LNCAP (cell line): ENCODE data around the gene B9D2.

Source experiments
- CTCF ChIP-seq: fragments of 450-650 bp; IDR thresholded peaks from 2 replicates; pipeline ENCODE4 v1.5.1; 2017; ENCODE audit warnings: mild to moderate bottlenecking

The B9D2 gene

GRCh38 chr19:41327076-41327575 is 36.8 kb downstream of the B9D2 start:
- TF ChIP-seq CTCF = no peak

- no peak for TF ChIP-seq CTCF
These were observed 37.8 kb downstream of the B9D2 start for GRCh38 chr19:41325947-41326706.

DNA sequence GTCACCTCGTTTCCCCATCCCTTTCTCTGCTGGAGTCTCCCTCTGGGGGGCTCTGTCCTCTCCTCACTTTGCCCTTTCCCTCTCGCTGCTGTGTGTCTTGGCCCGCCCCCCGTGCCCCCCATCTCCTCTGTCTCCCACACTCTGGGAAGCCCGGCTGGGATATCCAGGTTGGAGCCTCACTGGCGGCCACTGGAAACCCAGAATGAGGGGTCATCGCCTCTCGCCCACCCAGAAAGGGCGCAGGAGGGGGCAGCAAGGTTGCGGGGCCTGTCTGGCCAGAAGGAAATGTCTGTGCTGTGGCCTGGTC is 38.4 kb downstream of the B9D2 start:
- TF ChIP-seq CTCF = no peak

- no peak for TF ChIP-seq CTCF
These were observed 38.9 kb downstream of the B9D2 start for GRCh38 chr19:41324921-41325639.

GRCh38 chr19:41324231-41324702 is 39.7 kb downstream of the B9D2 start:
- no peak for TF ChIP-seq CTCF

GRCh38 chr19:41323430-41324125 is 40.4 kb downstream of the B9D2 start:
- TF ChIP-seq CTCF = no peak

DNA sequence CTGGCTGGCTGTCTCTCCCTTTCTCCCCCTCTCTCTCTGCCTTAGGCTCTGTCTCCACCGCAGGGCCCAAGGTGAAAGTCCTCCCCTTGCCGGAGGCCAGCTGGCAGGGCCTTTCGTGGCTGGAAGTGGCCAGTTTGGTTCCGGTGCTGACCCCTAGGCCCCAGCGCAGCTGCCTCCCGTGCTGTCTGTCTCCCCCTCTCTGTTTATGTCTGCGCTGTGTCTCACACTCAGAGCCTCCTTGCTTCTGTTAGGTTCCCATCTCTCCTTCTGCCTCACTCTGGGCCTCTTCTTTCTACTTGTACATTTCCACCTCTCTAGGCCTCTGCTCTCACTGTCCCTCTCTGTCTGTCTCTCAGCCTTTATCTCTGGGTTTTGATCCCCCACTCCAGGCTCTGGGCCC is 40.9 kb downstream of the B9D2 start:
- no peak for TF ChIP-seq CTCF
